ENCODE measurements around the gene TRAPPC4.

TRAPPC4 gene

DNA sequence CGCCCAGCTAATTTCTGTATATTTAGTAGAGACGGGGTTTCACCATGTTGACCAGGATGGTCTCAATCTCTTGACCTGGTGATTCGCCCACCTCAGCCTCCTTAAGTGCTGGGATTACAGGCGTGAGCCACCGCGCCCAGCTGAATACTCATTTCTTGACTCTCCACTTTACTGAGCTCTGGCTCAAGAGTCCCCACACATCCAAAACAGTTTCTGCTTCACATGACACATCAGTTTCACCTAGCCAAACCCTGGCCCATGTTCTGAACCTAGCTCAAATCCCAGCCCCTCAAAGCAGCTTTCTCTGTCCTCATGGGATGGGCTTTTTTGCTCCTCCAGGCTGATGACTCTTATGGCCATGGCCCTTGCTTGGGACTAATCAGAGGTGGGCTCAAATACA, 28.6 kb downstream of the TRAPPC4 start:
- no peak overlapping the region for H3K4me3 ChIP-seq (ENCODE audit: low read length)
- DNase-seq (ENCODE audit: low read depth): no peak
- TF ChIP-seq, protein P1, sequence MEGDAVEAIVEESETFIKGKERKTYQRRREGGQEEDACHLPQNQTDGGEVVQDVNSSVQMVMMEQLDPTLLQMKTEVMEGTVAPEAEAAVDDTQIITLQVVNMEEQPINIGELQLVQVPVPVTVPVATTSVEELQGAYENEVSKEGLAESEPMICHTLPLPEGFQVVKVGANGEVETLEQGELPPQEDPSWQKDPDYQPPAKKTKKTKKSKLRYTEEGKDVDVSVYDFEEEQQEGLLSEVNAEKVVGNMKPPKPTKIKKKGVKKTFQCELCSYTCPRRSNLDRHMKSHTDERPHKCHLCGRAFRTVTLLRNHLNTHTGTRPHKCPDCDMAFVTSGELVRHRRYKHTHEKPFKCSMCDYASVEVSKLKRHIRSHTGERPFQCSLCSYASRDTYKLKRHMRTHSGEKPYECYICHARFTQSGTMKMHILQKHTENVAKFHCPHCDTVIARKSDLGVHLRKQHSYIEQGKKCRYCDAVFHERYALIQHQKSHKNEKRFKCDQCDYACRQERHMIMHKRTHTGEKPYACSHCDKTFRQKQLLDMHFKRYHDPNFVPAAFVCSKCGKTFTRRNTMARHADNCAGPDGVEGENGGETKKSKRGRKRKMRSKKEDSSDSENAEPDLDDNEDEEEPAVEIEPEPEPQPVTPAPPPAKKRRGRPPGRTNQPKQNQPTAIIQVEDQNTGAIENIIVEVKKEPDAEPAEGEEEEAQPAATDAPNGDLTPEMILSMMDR (IDR thresholded peaks at IDR 0.05; ENCODE audit: insufficient read depth, low read depth, low read length, missing control alignments): no peak

DNA sequence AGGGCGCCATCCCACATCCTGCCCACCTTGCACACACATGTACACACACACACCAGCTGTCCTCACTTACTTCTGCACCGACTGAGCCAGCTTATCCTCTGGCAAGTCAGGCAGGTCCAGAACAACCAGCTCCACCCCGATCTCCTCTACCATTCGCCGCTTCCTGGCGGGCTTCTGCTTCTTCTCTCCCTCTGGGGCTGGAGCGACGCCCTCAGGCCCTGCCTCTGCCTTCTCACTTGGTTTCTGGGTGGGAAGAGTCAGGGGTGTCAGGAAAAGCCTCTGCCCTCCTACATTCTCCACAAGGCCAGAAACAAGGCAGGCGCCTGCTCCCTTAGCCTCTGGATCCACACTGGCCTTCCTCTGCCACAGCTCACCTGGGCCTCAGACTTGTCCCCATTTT, 30.1 kb downstream of the TRAPPC4 start:
- no peak for DNase-seq (ENCODE audit: low read depth)
- TF ChIP-seq, protein P1 (IDR thresholded peaks at IDR 0.05; ENCODE audit: insufficient read depth, low read depth, low read length, missing control alignments): no peak

DNA sequence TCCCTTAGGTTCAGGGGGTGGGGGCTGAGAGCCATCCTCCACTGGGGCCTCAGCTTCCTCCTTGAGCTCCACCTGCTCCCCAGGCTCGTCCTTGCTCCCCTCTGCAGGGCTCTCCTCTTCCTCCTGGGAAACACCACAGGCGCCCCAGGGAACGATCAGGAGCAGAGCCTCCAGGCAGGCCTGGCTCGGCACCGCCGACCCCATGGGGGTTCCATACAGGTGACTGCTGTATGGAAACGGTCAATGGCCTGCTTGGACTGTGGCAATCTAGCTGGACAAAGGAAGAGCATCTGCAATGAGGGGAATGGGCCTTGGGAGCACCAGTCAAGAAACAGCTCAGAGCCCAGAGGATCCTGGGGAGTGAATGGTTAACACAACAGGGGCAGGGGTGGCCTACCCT, 30.5 kb downstream of the TRAPPC4 start:
- no peak for DNase-seq (ENCODE audit: low read depth)
- H3K4me3 ChIP-seq (ENCODE audit: low read length): no peak overlapping the region
- TF ChIP-seq, protein P1 (IDR thresholded peaks at IDR 0.05; ENCODE audit: insufficient read depth, low read depth, low read length, missing control alignments): no peak

More for the DNA sequence above, 30.1 kb downstream of the TRAPPC4 start:
- H3K4me3 ChIP-seq (ENCODE audit: low read length): no peak overlapping the region

DNA sequence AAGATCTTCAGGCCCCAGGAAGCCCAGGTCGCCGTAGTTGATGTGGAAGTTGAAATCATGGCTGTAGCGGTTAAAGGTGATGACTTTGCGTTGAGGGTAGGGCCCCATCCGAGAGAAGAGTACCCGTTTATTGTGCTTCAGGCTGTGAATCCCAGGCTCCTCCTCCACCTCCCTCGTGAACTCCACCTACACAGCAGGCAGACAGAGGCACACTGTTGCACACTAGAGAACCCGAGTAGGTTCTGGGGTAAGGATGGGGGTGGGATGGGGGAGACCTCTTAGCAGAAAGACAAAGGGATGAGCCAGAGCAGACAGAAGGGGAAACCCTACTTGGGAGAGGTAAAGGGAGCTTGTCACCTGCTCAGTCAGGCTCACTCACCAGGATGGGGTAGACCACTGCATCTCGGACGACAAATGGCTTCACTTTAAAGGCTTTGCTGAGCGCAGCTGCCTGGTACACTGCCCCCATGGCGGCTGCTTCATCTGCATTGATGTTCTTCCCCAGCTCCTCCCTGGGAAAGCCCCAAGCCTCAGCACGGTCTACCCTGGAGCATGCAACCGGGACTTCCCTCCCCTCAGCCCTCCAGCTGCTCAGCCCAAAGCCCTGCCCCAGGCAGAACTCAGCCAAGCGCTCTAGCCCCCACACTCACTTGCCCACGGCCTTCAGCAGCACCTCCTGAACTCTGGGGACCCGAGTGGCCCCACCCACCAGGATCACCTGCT, 33.0 kb downstream of the TRAPPC4 start:
- no peak overlapping the region for H3K4me3 ChIP-seq (ENCODE audit: low read length)
- TF ChIP-seq, protein P1 (IDR thresholded peaks at IDR 0.05; ENCODE audit: insufficient read depth, low read depth, low read length, missing control alignments): no peak
- no peak for DNase-seq (ENCODE audit: low read depth)

DNA sequence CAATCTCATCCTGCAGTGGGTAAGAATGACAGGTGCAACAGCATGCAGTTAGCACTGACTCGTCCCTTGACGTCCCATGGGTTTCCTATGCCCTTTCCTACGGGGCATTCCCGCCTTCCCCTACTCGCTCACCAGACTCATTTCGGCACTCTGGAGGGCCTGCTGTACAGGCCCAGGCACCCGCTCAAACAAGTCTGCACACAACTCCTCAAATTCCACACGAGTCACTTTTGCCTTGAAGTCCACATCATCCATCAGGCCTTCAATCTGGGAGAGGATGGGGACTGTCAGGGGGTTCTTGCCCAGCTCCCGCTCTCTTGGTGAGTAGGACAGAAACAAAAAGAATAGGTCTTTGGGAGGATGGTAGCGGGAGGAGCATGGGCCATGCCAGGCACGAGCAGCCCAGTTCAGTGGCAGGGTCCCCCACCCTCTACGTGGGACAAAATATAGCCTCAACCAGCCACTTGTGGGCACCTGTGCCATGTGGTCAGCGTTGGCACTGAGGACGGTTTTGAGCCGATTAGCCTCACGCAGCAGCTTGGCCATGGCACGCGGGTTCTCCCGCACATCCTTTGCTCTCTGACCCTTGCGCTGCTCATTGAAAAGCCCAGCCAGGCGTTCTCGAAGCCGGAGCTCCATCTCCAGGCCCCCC, 33.7 kb downstream of the TRAPPC4 start:
- DNase-seq (ENCODE audit: low read depth): peak; percentile 55
- no peak overlapping the region for H3K4me3 ChIP-seq (ENCODE audit: low read length)
- TF ChIP-seq, protein P1 (IDR thresholded peaks at IDR 0.05; ENCODE audit: insufficient read depth, low read depth, low read length, missing control alignments): no peak

DNA sequence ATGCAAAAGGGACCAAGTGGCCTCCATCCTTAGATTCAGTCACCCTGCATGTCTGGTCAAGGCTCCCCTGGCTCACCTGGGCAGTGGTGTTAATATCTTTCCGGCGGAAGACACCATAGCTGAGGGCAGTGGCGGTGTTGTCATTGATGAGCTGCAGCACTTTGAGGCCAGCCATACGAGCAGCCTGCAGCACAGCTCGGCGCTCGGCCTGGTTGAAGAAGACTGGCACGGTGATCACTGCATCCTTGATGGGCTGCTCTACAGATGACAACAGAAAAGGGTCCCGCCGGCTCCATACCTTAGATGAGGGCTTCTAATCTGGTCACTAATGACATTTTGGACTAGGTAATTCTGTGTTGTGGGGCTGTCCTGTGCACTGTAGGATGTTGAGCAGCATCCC, 35.9 kb downstream of the TRAPPC4 start:
- no peak for DNase-seq (ENCODE audit: low read depth)
- TF ChIP-seq, protein P1 (IDR thresholded peaks at IDR 0.05; ENCODE audit: insufficient read depth, low read depth, low read length, missing control alignments): no peak
- H3K4me3 ChIP-seq (ENCODE audit: low read length): no peak overlapping the region
